Effector CD4-positive, alpha-beta T cell (primary cell): ENCODE results near the gene SUPT6H.
A peak's percentile ranks its signal among the peaks of the same experiment; 100 is the strongest.

ENCODE experiments used
- DNase-seq: peaks from one replicate; pipeline ENCODE4 v3.0.0-alpha.2; 2020

Gene SUPT6H

GRCh38 chr17:28702026-28702751 lies 40.2 kb downstream of the SUPT6H start:
- no peak for DNase-seq

GRCh38 chr17:28702752-28703150 lies 40.7 kb downstream of the SUPT6H start:
- DNase-seq = no peak

- no peak for DNase-seq
These were observed 41.7 kb downstream of the SUPT6H start for GRCh38 chr17:28703552-28704218.

GRCh38 chr17:28704219-28704858 lies 42.3 kb downstream of the SUPT6H start:
- no peak for DNase-seq

- DNase-seq = no peak
These were observed 43.2 kb downstream of the SUPT6H start for GRCh38 chr17:28705074-28705659.

GRCh38 chr17:28705728-28706334 lies 43.8 kb downstream of the SUPT6H start:
- DNase-seq = no peak

GRCh38 chr17:28706471-28707338 lies 44.7 kb downstream of the SUPT6H start:
- no peak for DNase-seq

- DNase-seq = no peak
These were observed 45.3 kb downstream of the SUPT6H start for GRCh38 chr17:28707339-28707720.

GRCh38 chr17:28710861-28711722 lies 49.1 kb downstream of the SUPT6H start:
- DNase-seq = peak; percentile 83

- DNase-seq = peak; percentile 30
These were observed 49.7 kb downstream of the SUPT6H start, which contains the start of gene PROCA1 for GRCh38 chr17:28711723-28712031. Gene PROCA1 (minus strand): TSS chr17:28711888. CDS start chr17:28711660, 228 bp downstream.

GRCh38 chr17:28712032-28712704 lies 50.2 kb downstream of the SUPT6H start:
- DNase-seq = peak; percentile 46

GRCh38 chr17:28712705-28713415 lies 50.9 kb downstream of the SUPT6H start:
- no peak for DNase-seq

GRCh38 chr17:28714281-28714680 lies 52.3 kb downstream of the SUPT6H start:
- no peak for DNase-seq

- DNase-seq = no peak
These were observed 53.2 kb downstream of the SUPT6H start for GRCh38 chr17:28715217-28715616.

GRCh38 chr17:28716740-28717577 lies 55.0 kb downstream of the SUPT6H start:
- no peak for DNase-seq

- DNase-seq = no peak
These were observed 55.8 kb downstream of the SUPT6H start, which contains the start of gene RAB34 for GRCh38 chr17:28717578-28718332. Gene RAB34 (minus strand): TSS chr17:28717868. CDS start chr17:28717266, 602 bp downstream.

GRCh38 chr17:28718333-28719020 lies 56.5 kb downstream of the SUPT6H start:
- no peak for DNase-seq
